Parathyroid adenoma (tissue), 2 donors: ENCODE results near the gene TSPAN18.

Experiments used
- H2AFZ ChIP-seq: fragments of 300-600 bp; sonication (generic); one replicate; pipeline ENCODE4 v1.7.0; 2017; ENCODE audit warnings: antibody characterized with exemption, mild to moderate bottlenecking
- H3K27ac ChIP-seq: fragments of 300-600 bp; sonication (generic); one replicate; pipeline ENCODE4 v1.7.0; 2017
- H3K27me3 ChIP-seq: fragments of 300-600 bp; sonication (generic); one replicate; pipeline ENCODE4 v1.7.0; 2017; ENCODE audit warnings: low read length; ENCODE audit not compliant: control insufficient read depth, insufficient read depth
- H3K36me3 ChIP-seq: fragments of 300-600 bp; sonication (generic); one replicate; pipeline ENCODE4 v1.7.0; 2017; ENCODE audit warnings: low read length; ENCODE audit not compliant: control insufficient read depth, insufficient read depth
- H3K4me1 ChIP-seq: fragments of 300-600 bp; sonication (generic); one replicate; pipeline ENCODE4 v1.7.0; 2017; ENCODE audit warnings: control low read depth
- H3K4me2 ChIP-seq: fragments of 300-600 bp; sonication (generic); one replicate; pipeline ENCODE4 v1.7.0; 2017; ENCODE audit warnings: low read length
- H3K4me3 ChIP-seq: fragments of 300-600 bp; sonication (generic); one replicate; pipeline ENCODE4 v1.7.0; 2017; ENCODE audit warnings: low read depth, low read length
- H3K79me2 ChIP-seq: fragments of 300-600 bp; sonication (generic); one replicate; pipeline ENCODE4 v1.7.0; 2017; ENCODE audit warnings: control low read depth
- H3K9ac ChIP-seq: fragments of 300-600 bp; sonication (generic); one replicate; pipeline ENCODE4 v1.7.0; 2017; ENCODE audit warnings: mild to moderate bottlenecking
- H3K9me3 ChIP-seq: fragments of 300-600 bp; sonication (generic); one replicate; pipeline ENCODE4 v1.7.0; 2017; ENCODE audit warnings: low read length; ENCODE audit not compliant: control insufficient read depth
- CTCF ChIP-seq: fragments of 300-600 bp; sonication (generic); IDR thresholded peaks from one replicate; pipeline ENCODE4 v1.7.0; 2017; ENCODE audit warnings: antibody characterized with exemption, mild to moderate bottlenecking
- donor health status: primary hyperparathyroidism.

Gene TSPAN18

GRCh38 chr11:44979543-44980399 lies 253.0 kb downstream of the TSPAN18 start:
- no peak overlapping the region for H2AFZ ChIP-seq
- H3K4me2 ChIP-seq, result no peak overlapping the region
- no peak overlapping the region for H3K4me3 ChIP-seq
- no peaks in the 10 kb centered on the region for H3K9me3 ChIP-seq
- H3K79me2 ChIP-seq, result no peaks in the 10 kb centered on the region
- peak overlapping the region; percentile 29 for H3K27ac ChIP-seq
- no peak overlapping the region for H3K9ac ChIP-seq
- TF ChIP-seq CTCF, result no peak
- H3K27me3 ChIP-seq, result no peaks in the 10 kb centered on the region
- no peaks in the 10 kb centered on the region for H3K36me3 ChIP-seq
- H3K4me1 ChIP-seq, result no peaks in the 10 kb centered on the region

GRCh38 chr11:44980533-44981427 lies 254.0 kb downstream of the TSPAN18 start:
- Histone ChIP-seq H3K27ac (peak overlapping the region; percentile 29), H3K4me2 (no peak overlapping the region), H3K9me3 (no peaks in the 10 kb centered on the region), H3K4me3 (no peak overlapping the region), H2AFZ (no peak overlapping the region), H3K27me3 (no peaks in the 10 kb centered on the region), H3K4me1 (no peaks in the 10 kb centered on the region), H3K79me2 (no peaks in the 10 kb centered on the region), H3K36me3 (no peaks in the 10 kb centered on the region), H3K9ac (no peak overlapping the region)
- no peak for TF ChIP-seq CTCF
